SJSA1 (cell line): ENCODE measurements around the gene RPLP2. TPM values are rescaled to one million over a fixed set of nuclear protein-coding genes. Genes with fewer than 3 reads are reported as not detected.

Experiments used
- DNase-seq, 2 experiments: peaks; one replicate each; pipeline ENCODE4 v3.0.0-alpha.2; 2015 to 2020; ENCODE audit warnings: low spot score in 2 of 2, low read depth in 1 of 2
- H3K27ac ChIP-seq: fragments of 250-450 bp; sonication (Bioruptor Pico); 2 replicates; pipeline ENCODE4 v1.5.1; 2020; ENCODE audit warnings: mild to moderate bottlenecking, moderate library complexity
- H3K27me3 ChIP-seq: fragments of 250-450 bp; sonication (Bioruptor Pico); replicated peaks from 2 replicates; pipeline ENCODE4 v1.5.1; 2020; ENCODE audit warnings: mild to moderate bottlenecking, moderate library complexity
- H3K36me3 ChIP-seq: fragments of 250-450 bp; sonication (Bioruptor Pico); 2 replicates; pipeline ENCODE4 v1.5.1; 2020; ENCODE audit warnings: mild to moderate bottlenecking
- H3K4me1 ChIP-seq: fragments of 250-450 bp; sonication (Bioruptor Pico); replicated peaks from 2 replicates; pipeline ENCODE4 v1.6.1; 2021; ENCODE audit warnings: mild to moderate bottlenecking
- H3K4me3 ChIP-seq: fragments of 250-450 bp; sonication (Bioruptor Pico); 2 replicates; pipeline ENCODE4 v1.5.1; 2020; ENCODE audit warnings: mild to moderate bottlenecking
- H3K9me3 ChIP-seq: fragments of 250-450 bp; sonication (Bioruptor Pico); replicated peaks from 2 replicates; pipeline ENCODE4 v1.5.1; 2020; ENCODE audit warnings: mild to moderate bottlenecking
- total RNA-seq: library from RNA; depleted of rRNA; stranded (reverse); fragments of >200 nt; shearing (Covaris generic); gene quantifications from 2 replicates; pipeline ENCODE4 v1.2.3, GENCODE V29; 2014

Gene RPLP2
- total RNA-seq, 1 experiment from 2014 or later: 706 TPM

DNA sequence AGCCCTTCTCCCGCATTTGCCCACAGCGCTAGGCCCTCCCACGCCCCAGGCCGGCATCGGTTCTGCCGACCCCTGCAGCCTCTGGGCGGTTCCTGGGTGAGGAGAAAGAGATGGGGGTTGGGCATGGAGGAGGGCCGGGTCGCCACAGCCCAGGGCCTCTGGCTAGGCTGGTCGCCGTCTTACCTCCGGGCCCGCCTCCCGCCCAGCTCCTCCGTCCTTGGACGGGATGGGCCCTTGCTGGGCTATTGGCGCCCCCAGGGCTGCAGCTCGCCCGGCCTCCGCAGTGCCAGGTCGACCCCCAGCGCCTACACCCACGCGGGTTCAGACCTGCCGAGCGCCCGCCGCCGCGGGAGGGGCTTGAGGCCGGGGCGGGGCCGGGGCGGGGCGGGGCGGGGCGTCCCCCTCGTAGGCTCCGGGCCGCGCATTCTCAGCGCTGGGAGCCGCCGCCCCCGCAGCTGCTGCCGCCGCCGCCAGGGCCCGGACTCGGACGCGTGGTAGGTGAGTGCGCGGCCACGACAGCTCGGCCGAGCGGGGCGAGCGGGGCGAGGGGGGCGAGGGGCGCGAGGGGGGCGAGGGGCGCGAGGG lies 22.9 kb downstream of the RPLP2 start, which contains the start of gene CD151:
CD151 (plus strand) TSS at position 424 of the 585 bp plus-strand sequence. CDS start 3,118 bp downstream, outside the sequence.
- peaks cover 47% of the 10 kb centered on the region for H3K4me1 ChIP-seq
- no peak for DNase-seq
- peaks cover 22% of the 10 kb centered on the region for H3K27me3 ChIP-seq

DNA sequence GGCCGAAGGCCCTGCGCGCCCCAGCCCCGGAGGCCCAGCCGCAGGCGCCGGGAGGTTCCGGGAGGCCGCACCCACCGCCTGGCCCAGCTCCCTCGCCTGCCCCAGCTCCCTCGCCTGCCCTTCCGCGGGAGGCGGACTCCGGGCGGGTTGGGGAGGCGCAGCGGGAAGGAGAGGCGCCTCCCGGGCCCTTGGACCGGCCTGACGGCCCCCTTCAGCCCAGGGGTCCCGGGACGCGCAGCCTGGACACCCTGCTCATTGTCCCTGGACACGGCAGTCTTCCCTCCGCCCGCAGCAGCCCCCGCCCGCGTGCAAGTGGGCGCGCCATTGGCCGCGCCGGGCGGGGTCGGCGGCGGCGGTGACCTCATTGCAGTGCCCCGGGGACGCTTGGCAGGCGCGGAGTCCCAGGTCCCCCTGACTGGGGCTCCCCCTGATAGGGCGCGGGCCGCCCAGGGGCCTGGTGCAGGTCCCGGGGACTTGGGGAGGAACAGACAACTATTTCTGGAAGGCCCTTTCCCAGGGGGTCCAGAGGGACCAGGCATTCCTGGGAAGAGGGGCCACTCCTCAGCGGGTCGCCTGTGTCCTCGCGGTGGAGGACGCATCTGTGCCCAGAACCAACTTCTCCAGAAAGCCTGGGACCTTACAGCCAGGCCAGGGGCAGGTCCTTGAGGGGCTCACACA lies 23.5 kb downstream of the RPLP2 start:
- H3K27ac ChIP-seq: peak overlapping the region; percentile 57
- H3K9me3 ChIP-seq: no peaks in the 10 kb centered on the region
- peak in 1 of 2 experiments; percentile 71 for DNase-seq
- peaks cover 50% of the 10 kb centered on the region for H3K4me1 ChIP-seq
- peak overlapping the region; percentile 80 for H3K4me3 ChIP-seq
- H3K36me3 ChIP-seq: peaks cover 25% of the 10 kb centered on the region
- H3K27me3 ChIP-seq: peaks cover 22% of the 10 kb centered on the region

More for the DNA sequence above, 22.9 kb downstream of the RPLP2 start, which contains the start of gene CD151:
- peaks cover 21% of the 10 kb centered on the region for H3K36me3 ChIP-seq
- H3K4me3 ChIP-seq: peak within 1 kb of the TSS; percentile 80
- peak within 1 kb of the TSS; percentile 57 for H3K27ac ChIP-seq
- H3K9me3 ChIP-seq: no peaks in the 10 kb centered on the region

DNA sequence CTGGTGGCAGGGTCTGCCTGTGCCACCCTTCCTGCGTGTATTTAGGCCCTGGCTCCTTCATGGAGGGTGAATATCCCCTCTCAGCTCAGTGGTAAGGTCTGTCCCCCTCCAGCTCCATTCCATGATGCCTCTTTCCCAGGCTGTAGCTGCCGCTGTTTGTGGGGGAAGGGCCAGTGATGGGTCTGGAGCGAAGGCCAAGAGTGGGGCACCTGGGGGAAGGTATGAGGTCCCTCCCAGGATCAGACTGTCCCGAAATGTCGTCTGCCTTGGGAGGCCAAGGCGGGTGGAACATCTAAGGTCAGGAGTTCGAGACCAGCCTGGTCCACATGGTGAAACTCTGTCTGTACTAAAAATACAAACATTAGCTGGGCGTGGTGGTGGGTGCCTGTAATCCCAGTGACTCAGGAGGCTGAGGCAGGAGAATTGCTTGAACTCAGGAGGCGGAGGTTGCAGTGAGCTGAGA lies 24.1 kb downstream of the RPLP2 start:
- Histone ChIP-seq H3K4me3 (peak overlapping the region; percentile 80), H3K36me3 (peaks cover 31% of the 10 kb centered on the region), H3K4me1 (peaks cover 50% of the 10 kb centered on the region), H3K27me3 (peaks cover 21% of the 10 kb centered on the region), H3K27ac (peak overlapping the region; percentile 57), H3K9me3 (no peaks in the 10 kb centered on the region)
- no peak for DNase-seq

DNA sequence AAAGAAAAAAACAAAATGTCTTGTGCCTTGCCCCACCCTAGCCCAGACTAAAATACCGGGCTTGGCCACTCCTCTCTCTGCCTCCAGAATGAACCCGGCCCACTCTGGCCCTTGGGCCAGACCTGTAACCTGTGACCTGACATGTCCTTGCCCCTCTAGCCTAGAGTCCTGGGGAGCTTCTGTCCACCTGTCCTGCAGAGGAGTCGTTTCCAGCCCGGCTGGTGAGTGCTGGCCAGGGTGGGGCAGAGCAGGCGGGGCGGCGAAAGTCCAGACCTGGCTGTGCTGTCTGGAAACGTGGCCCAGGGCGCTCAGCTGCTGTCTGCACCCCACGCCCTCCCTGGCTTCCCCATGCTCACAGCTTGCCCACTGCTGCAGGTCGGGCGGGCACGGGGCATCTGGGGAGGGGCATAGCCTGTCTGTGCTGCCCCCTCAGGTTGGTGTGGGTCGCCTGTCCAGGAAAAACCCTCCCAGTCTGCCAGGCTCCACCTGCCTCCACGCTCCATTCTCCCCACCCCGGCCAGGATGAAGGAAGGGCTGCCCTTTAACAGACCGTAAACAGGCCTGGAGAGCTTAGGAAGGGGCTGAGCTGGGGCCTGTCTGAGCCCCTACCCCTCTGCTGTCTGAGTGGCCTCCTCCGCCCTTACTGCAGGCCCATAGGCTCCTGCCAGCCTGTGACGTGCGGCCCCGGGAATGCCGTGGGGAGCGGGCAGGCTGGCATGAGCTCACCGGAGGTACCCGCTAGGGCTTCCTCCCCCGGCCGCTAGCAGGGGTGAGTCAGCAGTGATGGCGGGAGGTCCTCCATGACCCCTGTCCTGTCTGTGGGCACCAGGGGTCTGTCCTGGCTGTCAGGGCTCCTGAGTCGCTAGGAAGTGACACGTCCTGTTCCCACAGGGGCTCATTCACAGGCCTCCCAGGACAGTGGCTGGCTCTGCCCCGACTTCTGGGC lies 24.9 kb downstream of the RPLP2 start:
- Histone ChIP-seq H3K27me3 (peaks cover 14% of the 10 kb centered on the region), H3K9me3 (no peaks in the 10 kb centered on the region), H3K27ac (peak overlapping the region; percentile 57), H3K36me3 (peaks cover 39% of the 10 kb centered on the region), H3K4me1 (peaks cover 48% of the 10 kb centered on the region), H3K4me3 (peak overlapping the region; percentile 0; the same call in 1 of the 2 replicates)
- DNase-seq: peak; percentile 84 to 88

DNA sequence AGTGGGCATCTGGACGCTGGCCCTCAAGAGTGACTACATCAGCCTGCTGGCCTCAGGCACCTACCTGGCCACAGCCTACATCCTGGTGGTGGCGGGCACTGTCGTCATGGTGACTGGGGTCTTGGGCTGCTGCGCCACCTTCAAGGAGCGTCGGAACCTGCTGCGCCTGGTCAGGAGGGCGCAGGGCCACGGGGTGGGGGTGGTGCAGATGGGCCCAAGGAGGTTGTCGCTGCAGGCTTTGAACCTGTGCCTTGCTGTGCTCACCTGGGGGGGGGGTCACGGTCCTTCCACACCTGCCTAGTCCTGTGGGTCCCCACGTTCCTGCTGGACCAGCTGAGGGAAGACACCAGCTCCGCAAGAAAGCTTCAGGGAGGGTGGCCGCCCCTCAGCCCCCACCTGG lies 26.5 kb downstream of the RPLP2 start:
- H3K36me3 ChIP-seq: peaks cover 55% of the 10 kb centered on the region
- H3K9me3 ChIP-seq: no peaks in the 10 kb centered on the region
- peaks cover 41% of the 10 kb centered on the region for H3K4me1 ChIP-seq

DNA sequence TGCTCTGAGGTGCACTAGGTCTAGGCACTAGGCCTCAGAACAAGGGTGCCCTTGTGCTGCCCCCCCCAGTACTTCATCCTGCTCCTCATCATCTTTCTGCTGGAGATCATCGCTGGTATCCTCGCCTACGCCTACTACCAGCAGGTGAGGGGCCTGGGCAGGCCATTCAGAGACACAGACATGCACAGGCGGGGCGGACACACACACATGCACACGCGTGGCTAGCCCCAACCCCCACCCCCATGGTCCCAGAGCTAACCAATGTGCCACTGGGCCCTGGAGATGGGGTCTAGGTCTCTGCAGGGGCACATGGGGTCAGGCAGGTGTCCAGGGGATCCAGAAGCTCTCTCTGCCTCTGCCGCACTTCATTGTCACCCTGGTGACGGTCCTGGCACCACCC lies 26.9 kb downstream of the RPLP2 start:
- Histone ChIP-seq H3K36me3 (peaks cover 58% of the 10 kb centered on the region), H3K27ac (no peak overlapping the region), H3K4me1 (peaks cover 40% of the 10 kb centered on the region), H3K9me3 (no peaks in the 10 kb centered on the region), H3K27me3 (no peaks in the 10 kb centered on the region), H3K4me3 (no peak overlapping the region)
- no peak for DNase-seq

More for the DNA sequence above, 26.5 kb downstream of the RPLP2 start:
- no peak for DNase-seq
- Histone ChIP-seq H3K4me3 (no peak overlapping the region), H3K27ac (no peak overlapping the region), H3K27me3 (no peaks in the 10 kb centered on the region)

DNA sequence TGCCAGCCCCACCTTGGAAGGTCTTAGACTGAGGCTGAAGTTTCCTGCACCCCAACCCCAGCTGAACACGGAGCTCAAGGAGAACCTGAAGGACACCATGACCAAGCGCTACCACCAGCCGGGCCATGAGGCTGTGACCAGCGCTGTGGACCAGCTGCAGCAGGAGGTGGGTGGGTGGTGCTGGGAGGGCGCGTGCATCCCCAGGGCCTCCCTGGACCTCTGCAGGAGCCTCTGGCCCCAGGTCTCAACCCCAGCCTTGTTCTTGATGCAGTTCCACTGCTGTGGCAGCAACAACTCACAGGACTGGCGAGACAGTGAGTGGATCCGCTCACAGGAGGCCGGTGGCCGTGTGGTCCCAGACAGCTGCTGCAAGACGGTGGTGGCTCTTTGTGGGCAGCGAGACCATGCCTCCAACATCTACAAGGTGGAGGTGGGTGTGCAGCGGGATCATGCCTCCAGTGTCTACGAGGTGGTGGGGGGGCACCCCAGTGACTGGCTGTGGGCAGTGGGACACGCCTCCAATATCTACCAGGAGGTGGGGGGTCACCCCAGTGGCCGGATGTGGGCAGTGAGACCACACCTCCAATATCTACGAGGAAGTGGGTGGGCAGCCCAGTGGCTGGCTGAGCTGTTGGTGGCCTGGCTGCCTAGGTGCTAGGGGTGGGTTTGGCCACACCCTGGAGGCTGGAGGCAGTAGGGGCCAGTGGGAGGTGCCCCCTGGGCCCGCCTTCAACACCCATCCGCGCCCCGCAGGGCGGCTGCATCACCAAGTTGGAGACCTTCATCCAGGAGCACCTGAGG lies 27.6 kb downstream of the RPLP2 start:
- Histone ChIP-seq H3K36me3 (peaks cover 64% of the 10 kb centered on the region), H3K27ac (no peak overlapping the region)
- DNase-seq: no peak

DNA sequence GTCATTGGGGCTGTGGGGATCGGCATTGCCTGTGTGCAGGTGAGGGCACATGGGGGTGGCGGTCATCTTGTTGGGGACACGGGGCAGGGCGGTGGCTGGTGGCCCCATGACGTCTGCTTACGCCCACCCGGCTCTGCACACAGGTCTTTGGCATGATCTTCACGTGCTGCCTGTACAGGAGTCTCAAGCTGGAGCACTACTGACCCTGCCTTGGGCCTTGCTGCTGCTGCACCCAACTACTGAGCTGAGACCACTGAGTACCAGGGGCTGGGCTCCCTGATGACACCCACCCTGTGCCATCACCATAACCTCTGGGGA lies 28.2 kb downstream of the RPLP2 start:
- peaks cover 31% of the 10 kb centered on the region for H3K4me1 ChIP-seq
- no peaks in the 10 kb centered on the region for H3K9me3 ChIP-seq
- no peaks in the 10 kb centered on the region for H3K27me3 ChIP-seq
- H3K36me3 ChIP-seq: peaks cover 67% of the 10 kb centered on the region
- H3K27ac ChIP-seq: no peak overlapping the region
- no peak for DNase-seq
- H3K4me3 ChIP-seq: no peak overlapping the region

More for the DNA sequence above, 27.6 kb downstream of the RPLP2 start:
- H3K9me3 ChIP-seq: no peaks in the 10 kb centered on the region
- no peak overlapping the region for H3K4me3 ChIP-seq
- peaks cover 34% of the 10 kb centered on the region for H3K4me1 ChIP-seq
- H3K27me3 ChIP-seq: no peaks in the 10 kb centered on the region

DNA sequence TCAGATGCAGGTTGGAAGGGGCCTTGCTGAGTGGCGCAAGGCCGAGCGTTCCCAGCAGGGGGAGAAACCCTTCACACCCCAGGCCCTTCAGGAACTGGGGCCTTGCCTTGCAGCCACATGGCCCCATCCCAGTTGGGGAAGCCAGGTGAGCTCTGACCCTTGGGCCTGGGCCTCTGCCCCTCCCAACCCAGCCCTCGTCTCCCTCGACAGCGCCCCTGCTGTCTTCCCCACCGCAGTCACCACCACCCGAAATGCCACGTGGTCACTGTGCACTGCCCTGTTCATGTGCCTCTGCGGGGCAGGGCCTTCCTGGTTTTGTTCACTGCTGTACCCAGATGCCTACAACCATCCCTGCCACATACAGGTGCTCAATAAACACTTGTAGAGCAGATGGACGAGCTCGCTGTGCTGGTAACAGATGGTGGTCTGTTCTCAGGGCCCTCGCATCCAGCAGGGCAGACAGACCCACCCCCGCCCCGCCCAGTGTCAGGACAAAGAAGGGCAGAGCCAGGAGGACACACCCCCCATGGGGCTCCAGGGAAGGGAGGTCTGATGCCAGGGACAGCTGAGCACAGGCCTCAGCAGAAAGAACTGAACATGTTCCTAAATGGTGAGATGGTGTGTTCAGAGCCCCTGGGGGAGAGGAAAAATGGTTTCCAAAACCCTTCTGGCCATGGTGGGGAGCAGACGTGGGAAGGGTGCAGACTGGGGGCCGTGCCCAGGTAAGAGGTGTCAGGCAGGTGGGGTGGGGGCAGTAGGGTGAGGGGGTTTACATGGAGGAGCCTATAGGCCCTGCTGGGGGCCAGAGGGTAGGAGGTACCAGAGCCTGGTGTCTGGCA lies 28.9 kb downstream of the RPLP2 start:
- no peak for DNase-seq
- Histone ChIP-seq H3K27ac (no peak overlapping the region), H3K36me3 (peaks cover 64% of the 10 kb centered on the region), H3K27me3 (no peaks in the 10 kb centered on the region), H3K9me3 (no peaks in the 10 kb centered on the region), H3K4me3 (no peak overlapping the region), H3K4me1 (peaks cover 29% of the 10 kb centered on the region)

DNA sequence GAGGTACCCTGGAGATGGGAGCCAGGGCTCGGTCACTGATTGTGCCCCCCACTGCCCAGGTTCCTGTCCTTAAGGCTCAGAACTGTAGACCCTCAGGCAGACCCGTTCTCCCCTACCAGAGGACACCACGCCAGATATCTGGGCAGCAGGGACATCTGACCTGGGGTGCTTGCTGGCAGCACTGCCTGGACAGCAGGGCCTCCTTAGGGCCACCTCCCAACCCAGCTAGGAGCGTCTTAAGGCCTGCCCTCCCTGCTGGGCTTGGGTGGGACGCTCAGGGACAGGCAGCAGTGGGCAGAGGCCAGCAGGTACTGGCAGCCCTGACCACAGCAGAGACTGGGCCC lies 29.5 kb downstream of the RPLP2 start:
- peaks cover 62% of the 10 kb centered on the region for H3K36me3 ChIP-seq
- H3K9me3 ChIP-seq: no peaks in the 10 kb centered on the region
- DNase-seq: no peak
- H3K4me3 ChIP-seq: no peak overlapping the region
- no peaks in the 10 kb centered on the region for H3K27me3 ChIP-seq
- no peak overlapping the region for H3K27ac ChIP-seq
- peaks cover 28% of the 10 kb centered on the region for H3K4me1 ChIP-seq

DNA sequence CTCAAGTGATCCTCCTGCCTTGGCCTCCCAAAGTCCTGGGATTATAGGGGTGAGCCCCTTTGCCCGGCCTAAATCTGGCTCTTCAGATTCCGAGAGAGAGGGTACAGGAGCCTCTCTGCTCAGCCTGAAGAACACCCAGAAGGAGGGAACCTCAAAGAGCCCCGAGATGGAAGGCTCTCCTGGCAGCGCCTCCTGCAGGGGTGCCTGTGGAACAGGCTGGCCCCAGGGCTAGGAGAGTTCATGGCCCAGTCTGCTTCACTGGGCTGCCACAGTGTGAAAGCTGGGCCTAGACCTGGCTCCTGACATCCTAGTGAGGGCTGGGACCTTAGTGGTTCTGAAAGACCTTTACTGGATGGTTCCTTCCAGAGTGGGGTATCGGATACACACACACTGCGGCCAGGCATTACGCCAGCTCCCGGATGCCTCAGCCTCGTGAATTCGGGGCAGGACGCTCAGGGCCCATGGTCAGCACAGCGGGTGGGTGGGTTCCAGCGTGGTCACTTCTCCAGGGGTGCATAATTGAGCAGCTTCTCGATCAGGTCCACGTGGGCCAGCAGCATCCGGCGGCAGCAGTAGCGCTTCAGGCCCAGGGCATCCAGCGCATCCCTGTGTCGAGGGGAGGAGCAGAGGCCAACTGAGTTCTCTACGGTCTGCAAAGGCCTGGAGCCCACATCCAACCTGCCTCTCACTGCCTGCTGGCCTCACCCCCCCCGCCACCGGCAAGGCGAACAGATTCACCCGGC lies 30.3 kb downstream of the RPLP2 start:
- Histone ChIP-seq H3K4me3 (no peak overlapping the region), H3K9me3 (no peaks in the 10 kb centered on the region), H3K36me3 (peaks cover 62% of the 10 kb centered on the region), H3K27me3 (no peaks in the 10 kb centered on the region), H3K4me1 (peaks cover 26% of the 10 kb centered on the region), H3K27ac (no peak overlapping the region)
- no peak for DNase-seq

DNA sequence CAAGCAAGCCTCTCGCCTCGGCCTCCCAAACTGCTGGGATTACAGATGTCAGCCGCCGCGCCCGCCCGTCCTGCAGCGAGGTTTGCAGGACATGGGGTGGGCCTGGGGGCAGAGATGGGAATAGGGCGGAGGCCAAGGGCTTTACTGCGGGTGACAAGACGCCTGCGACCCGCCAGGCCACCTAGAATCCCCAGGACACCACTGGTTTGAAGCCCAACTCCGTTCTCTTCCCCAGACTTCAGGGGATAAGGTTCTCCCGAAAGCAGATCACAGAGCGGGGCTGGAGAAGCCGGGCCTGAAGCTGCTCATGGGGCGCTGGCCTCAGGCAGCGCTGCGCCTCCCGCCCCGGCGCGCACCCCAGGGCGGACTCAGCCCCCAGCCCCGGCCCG lies 32.2 kb downstream of the RPLP2 start:
- Histone ChIP-seq H3K27me3 (no peaks in the 10 kb centered on the region), H3K27ac (peak overlapping the region; percentile 100), H3K4me3 (peak overlapping the region; percentile 95), H3K4me1 (peaks cover 38% of the 10 kb centered on the region), H3K9me3 (no peaks in the 10 kb centered on the region), H3K36me3 (peaks cover 53% of the 10 kb centered on the region)
- DNase-seq: peak in 1 of 2 experiments; percentile 25
